Measurements from ENCODE around the gene ZNF592. TPM values are rescaled to one million over a fixed set of nuclear protein-coding genes. Genes with fewer than 3 reads are reported as not detected.

Gene ZNF592
- total RNA-seq, 1 experiment from 2014 or later: 34.6 TPM

DNA sequence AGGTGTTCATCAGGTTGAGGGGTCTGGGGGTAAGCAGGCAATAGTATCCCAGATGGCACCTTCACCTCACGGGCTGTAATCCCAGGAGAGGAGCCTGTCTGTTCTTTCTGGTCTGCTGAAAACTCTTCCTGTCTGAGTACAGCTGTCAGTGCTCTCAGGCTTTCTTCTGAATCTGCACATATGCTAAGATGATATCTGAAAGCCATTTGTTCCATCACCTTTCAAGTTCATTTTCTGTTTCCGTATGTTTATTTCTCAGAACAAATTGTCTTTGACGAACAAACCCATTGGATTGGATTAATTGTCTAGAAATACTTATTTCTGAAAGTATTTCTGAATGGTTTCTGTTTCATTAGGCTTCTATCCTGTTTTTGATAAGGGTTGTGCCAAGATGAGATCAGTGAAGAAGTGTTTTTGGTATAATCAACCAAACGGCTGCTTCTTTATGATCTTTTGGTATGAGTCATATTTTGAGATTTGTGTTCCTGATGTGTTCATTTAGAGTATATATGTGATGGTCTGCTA, 13.3 kb downstream of the ZNF592 start:
- no peak overlapping the region for H2BK5ac ChIP-seq (ENCODE audit: insufficient read length, low read length)
- no peak overlapping the region for H2AFZ ChIP-seq (ENCODE audit: low read length)
- WGBS (ENCODE audit: extremely low coverage, insufficient read length, low lambda C conversion rate): no CpG with 5 or more reads among the region's 4 CpGs
- H3K79me2 ChIP-seq (ENCODE audit: insufficient read depth, low read length): peaks cover 15% of the 10 kb centered on the region
- H3K9ac ChIP-seq (ENCODE audit: extremely low read depth, insufficient read length, low read length): no peak overlapping the region
- no peaks in the 10 kb centered on the region for H3K4me1 ChIP-seq (ENCODE audit: insufficient read depth, low read length)
- H3K4ac ChIP-seq (ENCODE audit: low read depth, low read length): no peak overlapping the region
- H3K14ac ChIP-seq (ENCODE audit: insufficient read depth, low read length): no peak overlapping the region; the same call in 1 of the 2 replicates
- H3K27ac ChIP-seq (ENCODE audit: insufficient read length, low read depth, low read length): no peak overlapping the region
- no peak overlapping the region for H3K56ac ChIP-seq (ENCODE audit: insufficient read length, low read depth, low read length)
- DNase-seq: no peak
- H3K79me1 ChIP-seq (ENCODE audit: insufficient read depth, low read depth, low read length, poor library complexity, severe bottlenecking): peaks cover 13% of the 10 kb centered on the region
- peaks cover 4 to 20% (median 10%) of the 10 kb centered on the region in 3 experiments; a peak in 6 of 7 replicates for H3K36me3 Mint-ChIP-seq (ENCODE audit: insufficient read depth in 1 of 3, low read depth in 3 of 3)
- TF ChIP-seq, protein P1, sequence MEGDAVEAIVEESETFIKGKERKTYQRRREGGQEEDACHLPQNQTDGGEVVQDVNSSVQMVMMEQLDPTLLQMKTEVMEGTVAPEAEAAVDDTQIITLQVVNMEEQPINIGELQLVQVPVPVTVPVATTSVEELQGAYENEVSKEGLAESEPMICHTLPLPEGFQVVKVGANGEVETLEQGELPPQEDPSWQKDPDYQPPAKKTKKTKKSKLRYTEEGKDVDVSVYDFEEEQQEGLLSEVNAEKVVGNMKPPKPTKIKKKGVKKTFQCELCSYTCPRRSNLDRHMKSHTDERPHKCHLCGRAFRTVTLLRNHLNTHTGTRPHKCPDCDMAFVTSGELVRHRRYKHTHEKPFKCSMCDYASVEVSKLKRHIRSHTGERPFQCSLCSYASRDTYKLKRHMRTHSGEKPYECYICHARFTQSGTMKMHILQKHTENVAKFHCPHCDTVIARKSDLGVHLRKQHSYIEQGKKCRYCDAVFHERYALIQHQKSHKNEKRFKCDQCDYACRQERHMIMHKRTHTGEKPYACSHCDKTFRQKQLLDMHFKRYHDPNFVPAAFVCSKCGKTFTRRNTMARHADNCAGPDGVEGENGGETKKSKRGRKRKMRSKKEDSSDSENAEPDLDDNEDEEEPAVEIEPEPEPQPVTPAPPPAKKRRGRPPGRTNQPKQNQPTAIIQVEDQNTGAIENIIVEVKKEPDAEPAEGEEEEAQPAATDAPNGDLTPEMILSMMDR (conservative IDR thresholded peaks at IDR 0.05): no peak
- H3K27ac Mint-ChIP-seq: no peak overlapping the region
- H2AK5ac ChIP-seq (ENCODE audit: insufficient read length, low read length): no peak overlapping the region
- H3K27me3 ChIP-seq (ENCODE audit: insufficient read depth, low read length): no peaks in the 10 kb centered on the region
- no peak overlapping the region for H2BK120ac ChIP-seq (ENCODE audit: low read depth, low read length, poor library complexity, severe bottlenecking)
- no peaks in the 10 kb centered on the region for H3K4me1 Mint-ChIP-seq
- H3K4me2 ChIP-seq (ENCODE audit: insufficient read depth, insufficient read length, low read length): no peak overlapping the region
- H4K20me1 ChIP-seq (ENCODE audit: control insufficient read depth, insufficient read depth, insufficient read length): no peaks in the 10 kb centered on the region
- H3T11ph ChIP-seq (ENCODE audit: low read length): no peak overlapping the region
- H2BK20ac ChIP-seq (ENCODE audit: low read depth, low read length, poor library complexity, severe bottlenecking): no peak overlapping the region
- no peak overlapping the region for H3K23ac ChIP-seq (ENCODE audit: insufficient read length, low read depth, low read length)
- H4K91ac ChIP-seq (ENCODE audit: insufficient read length, low read depth, low read length): no peak overlapping the region
- H3K9me3 ChIP-seq (ENCODE audit: control insufficient read depth, low read depth, low read length): no peaks in the 10 kb centered on the region
- H3K18ac ChIP-seq (ENCODE audit: insufficient read length, low read depth, low read length): no peak overlapping the region
- H2BK12ac ChIP-seq (ENCODE audit: insufficient read length, low read depth, low read length): no peak overlapping the region
- H4K5ac ChIP-seq (ENCODE audit: insufficient read length, low read depth, low read length): no peak overlapping the region
- H4K8ac ChIP-seq (replicated peaks; ENCODE audit: insufficient read length, low read depth, low read length): no peak overlapping the region
- H2BK15ac ChIP-seq (ENCODE audit: low read depth, low read length): no peak overlapping the region
- H3K9me3 Mint-ChIP-seq: no peaks in the 10 kb centered on the region
- H3K27me3 Mint-ChIP-seq (ENCODE audit: low read depth): no peaks in the 10 kb centered on the region
- H3K4me3 Mint-ChIP-seq: no peak overlapping the region
- no peaks in the 10 kb centered on the region for H3K23me2 ChIP-seq (ENCODE audit: insufficient read length, low read depth, low read length, poor library complexity, severe bottlenecking)

All from H9 (cell line).